KMS-11 (cell line): ENCODE measurements around the gene PLD1.

Experiments
- H2AFZ ChIP-seq: fragments of 200-600 bp; sonication (generic); 2 replicates; pipeline ENCODE4 v1.6.1; 2016; ENCODE audit warnings: antibody characterized with exemption, mixed run types, low read depth
- H3K27ac ChIP-seq: fragments of 200-600 bp; sonication (generic); 2 replicates; pipeline ENCODE4 v1.6.1; 2016; ENCODE audit warnings: mild to moderate bottlenecking, mixed run types
- H3K27me3 ChIP-seq: fragments of 200-600 bp; sonication (generic); 2 replicates; pipeline ENCODE4 v1.6.1; 2017; ENCODE audit warnings: mild to moderate bottlenecking, low read depth, mixed run types, moderate library complexity; ENCODE audit not compliant: insufficient read depth
- H3K36me3 ChIP-seq: fragments of 200-600 bp; sonication (generic); 2 replicates; pipeline ENCODE4 v1.6.1; 2017; ENCODE audit warnings: mild to moderate bottlenecking, mixed run types; ENCODE audit not compliant: insufficient read depth
- H3K4me1 ChIP-seq: fragments of 200-600 bp; sonication (generic); 2 replicates; pipeline ENCODE4 v1.6.1; 2016; ENCODE audit warnings: mild to moderate bottlenecking, low read depth, mixed run types; ENCODE audit not compliant: poor library complexity, severe bottlenecking
- H3K4me2 ChIP-seq: fragments of 200-600 bp; sonication (generic); 2 replicates; pipeline ENCODE4 v1.7.0; 2016; ENCODE audit warnings: mild to moderate bottlenecking, mixed run types
- H3K4me3 ChIP-seq: fragments of 200-600 bp; sonication (generic); IDR thresholded peaks from 2 replicates; pipeline ENCODE4 v1.6.1; 2017; ENCODE audit warnings: low read depth, low read length, mixed read lengths; ENCODE audit not compliant: insufficient read depth
- H3K79me2 ChIP-seq: fragments of 200-600 bp; sonication (generic); 2 replicates; pipeline ENCODE4 v1.6.1; 2016; ENCODE audit warnings: low read depth, mixed run types; ENCODE audit not compliant: insufficient read depth
- H3K9ac ChIP-seq: fragments of 200-600 bp; sonication (generic); 2 replicates; pipeline ENCODE4 v1.6.1; 2016; ENCODE audit warnings: mild to moderate bottlenecking, mixed run types
- H4K20me1 ChIP-seq: fragments of 200-600 bp; sonication (generic); 2 replicates; pipeline ENCODE4 v1.6.1; 2016; ENCODE audit warnings: mild to moderate bottlenecking, mixed run types; ENCODE audit not compliant: insufficient read depth
- TF ChIP-seq, protein P1 (sequence below): fragments of 200-600 bp; sonication (generic); conservative IDR thresholded peaks from 2 replicates; pipeline ENCODE4 v1.6.1; 2017; ENCODE audit warnings: low read depth, mild to moderate bottlenecking, antibody characterized with exemption, low read length, moderate library complexity, mixed read lengths

PLD1 gene

GRCh38 chr3:171850960-171851659 lies 40.8 kb upstream of the PLD1 start:
- Histone ChIP-seq H2AFZ (no peak overlapping the region), H3K79me2 (no peaks in the 10 kb centered on the region), H3K27me3 (no peaks in the 10 kb centered on the region), H3K9ac (no peak overlapping the region), H3K36me3 (no peaks in the 10 kb centered on the region), H4K20me1 (no peaks in the 10 kb centered on the region), H3K27ac (no peak overlapping the region), H3K4me3 (no peak overlapping the region), H3K4me1 (no peaks in the 10 kb centered on the region), H3K4me2 (no peak overlapping the region)
- TF ChIP-seq, protein P1, sequence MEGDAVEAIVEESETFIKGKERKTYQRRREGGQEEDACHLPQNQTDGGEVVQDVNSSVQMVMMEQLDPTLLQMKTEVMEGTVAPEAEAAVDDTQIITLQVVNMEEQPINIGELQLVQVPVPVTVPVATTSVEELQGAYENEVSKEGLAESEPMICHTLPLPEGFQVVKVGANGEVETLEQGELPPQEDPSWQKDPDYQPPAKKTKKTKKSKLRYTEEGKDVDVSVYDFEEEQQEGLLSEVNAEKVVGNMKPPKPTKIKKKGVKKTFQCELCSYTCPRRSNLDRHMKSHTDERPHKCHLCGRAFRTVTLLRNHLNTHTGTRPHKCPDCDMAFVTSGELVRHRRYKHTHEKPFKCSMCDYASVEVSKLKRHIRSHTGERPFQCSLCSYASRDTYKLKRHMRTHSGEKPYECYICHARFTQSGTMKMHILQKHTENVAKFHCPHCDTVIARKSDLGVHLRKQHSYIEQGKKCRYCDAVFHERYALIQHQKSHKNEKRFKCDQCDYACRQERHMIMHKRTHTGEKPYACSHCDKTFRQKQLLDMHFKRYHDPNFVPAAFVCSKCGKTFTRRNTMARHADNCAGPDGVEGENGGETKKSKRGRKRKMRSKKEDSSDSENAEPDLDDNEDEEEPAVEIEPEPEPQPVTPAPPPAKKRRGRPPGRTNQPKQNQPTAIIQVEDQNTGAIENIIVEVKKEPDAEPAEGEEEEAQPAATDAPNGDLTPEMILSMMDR = no peak

GRCh38 chr3:171850320-171850959 lies 40.2 kb upstream of the PLD1 start:
- Histone ChIP-seq H4K20me1 (no peaks in the 10 kb centered on the region), H3K79me2 (no peaks in the 10 kb centered on the region), H3K27me3 (no peaks in the 10 kb centered on the region), H3K4me3 (no peak overlapping the region), H3K27ac (no peak overlapping the region), H3K4me1 (no peaks in the 10 kb centered on the region), H3K9ac (no peak overlapping the region), H3K4me2 (no peak overlapping the region), H2AFZ (no peak overlapping the region), H3K36me3 (no peaks in the 10 kb centered on the region)
- TF ChIP-seq, protein P1 = no peak

GRCh38 chr3:171849617-171850319 lies 39.5 kb upstream of the PLD1 start:
- Histone ChIP-seq H3K27ac (no peak overlapping the region), H3K27me3 (no peaks in the 10 kb centered on the region)

DNA sequence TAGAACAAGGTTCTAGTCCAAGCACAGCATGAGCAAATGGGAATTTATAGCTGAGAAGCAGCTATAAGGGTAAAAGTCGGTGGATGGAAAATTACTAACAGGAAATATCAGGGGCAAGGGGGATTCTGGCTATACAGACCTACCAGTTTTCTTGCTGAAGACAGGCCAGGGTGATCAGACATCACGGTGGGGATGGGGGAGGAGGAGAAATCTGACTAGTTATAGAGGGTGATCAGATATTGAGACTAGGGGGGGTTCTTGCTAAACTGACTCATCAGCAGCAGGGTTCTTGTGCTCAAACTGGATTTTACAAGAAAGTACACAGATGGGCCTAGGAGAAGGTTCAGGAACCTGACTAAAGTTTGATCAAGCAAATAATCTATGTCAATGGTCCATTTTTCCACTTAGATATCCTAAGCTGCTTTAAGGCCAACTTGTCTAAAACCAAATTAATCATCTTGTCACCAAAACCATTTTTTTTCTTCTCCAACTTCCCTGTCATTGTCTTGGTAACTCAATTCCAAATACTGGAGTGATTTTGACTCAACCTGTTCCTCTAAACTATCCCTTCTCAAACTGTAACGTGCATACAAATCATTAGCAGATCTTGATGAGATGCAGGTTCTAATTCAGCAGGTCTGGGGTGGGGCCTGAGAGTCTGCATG lies 37.4 kb upstream of the PLD1 start:
- Histone ChIP-seq H3K27me3 (no peaks in the 10 kb centered on the region), H3K4me2 (no peak overlapping the region), H2AFZ (no peak overlapping the region), H3K4me1 (no peaks in the 10 kb centered on the region), H4K20me1 (no peaks in the 10 kb centered on the region), H3K79me2 (no peaks in the 10 kb centered on the region), H3K4me3 (no peak overlapping the region), H3K9ac (no peak overlapping the region), H3K27ac (no peak overlapping the region), H3K36me3 (no peaks in the 10 kb centered on the region)
- TF ChIP-seq, protein P1 = no peak

More at GRCh38 chr3:171849617-171850319, 39.5 kb upstream of the PLD1 start:
- no peak overlapping the region for H3K4me2 ChIP-seq
- no peaks in the 10 kb centered on the region for H3K4me1 ChIP-seq
- H3K4me3 ChIP-seq = no peak overlapping the region
- no peaks in the 10 kb centered on the region for H3K36me3 ChIP-seq
- H3K79me2 ChIP-seq = no peaks in the 10 kb centered on the region
- no peak overlapping the region for H3K9ac ChIP-seq
- TF ChIP-seq, protein P1 = no peak
- H4K20me1 ChIP-seq = no peaks in the 10 kb centered on the region
- no peak overlapping the region for H2AFZ ChIP-seq
